ENCODE measurements around the gene WDR54. TPM values are rescaled to one million over a fixed set of nuclear protein-coding genes. Genes with fewer than 3 reads are reported as not detected.

WDR54 gene
- total RNA-seq, 1 experiment from 2014 or later, result 41.0 TPM

- Histone ChIP-seq H3K9me2 (replicated peaks; ENCODE audit: low read length) (no peaks in the 10 kb centered on the region), H3K4me1 (ENCODE audit: insufficient read depth, low read length) (peaks cover 6% of the 10 kb centered on the region; the same call in 1 of the 2 replicates), H3K4me3 (ENCODE audit: low read length) (no peak overlapping the region), H3K9ac (ENCODE audit: low read length) (no peak overlapping the region), H3K4me2 (ENCODE audit: low read length) (no peak overlapping the region), H3K9me3 (ENCODE audit: low read length) (no peaks in the 10 kb centered on the region), H2AFZ (ENCODE audit: low read length) (no peak overlapping the region), H3K79me2 (ENCODE audit: low read length) (no peaks in the 10 kb centered on the region), H3K27me3 (ENCODE audit: low read length) (no peaks in the 10 kb centered on the region), H4K20me1 (ENCODE audit: low read length) (no peaks in the 10 kb centered on the region), H3K27ac (ENCODE audit: low read length) (no peak overlapping the region), H3F3A (ENCODE audit: low read length, unreplicated experiment) (no peaks in the 10 kb centered on the region), H3K36me3 (ENCODE audit: low read depth, low read length) (no peaks in the 10 kb centered on the region)
- BruUV-seq (replicated peaks), result no TSS peak
- TF ChIP-seq EZH2 (IDR thresholded peaks at IDR 0.05; ENCODE audit: low read length, unreplicated experiment), result no peak
- TF ChIP-seq, protein P1, sequence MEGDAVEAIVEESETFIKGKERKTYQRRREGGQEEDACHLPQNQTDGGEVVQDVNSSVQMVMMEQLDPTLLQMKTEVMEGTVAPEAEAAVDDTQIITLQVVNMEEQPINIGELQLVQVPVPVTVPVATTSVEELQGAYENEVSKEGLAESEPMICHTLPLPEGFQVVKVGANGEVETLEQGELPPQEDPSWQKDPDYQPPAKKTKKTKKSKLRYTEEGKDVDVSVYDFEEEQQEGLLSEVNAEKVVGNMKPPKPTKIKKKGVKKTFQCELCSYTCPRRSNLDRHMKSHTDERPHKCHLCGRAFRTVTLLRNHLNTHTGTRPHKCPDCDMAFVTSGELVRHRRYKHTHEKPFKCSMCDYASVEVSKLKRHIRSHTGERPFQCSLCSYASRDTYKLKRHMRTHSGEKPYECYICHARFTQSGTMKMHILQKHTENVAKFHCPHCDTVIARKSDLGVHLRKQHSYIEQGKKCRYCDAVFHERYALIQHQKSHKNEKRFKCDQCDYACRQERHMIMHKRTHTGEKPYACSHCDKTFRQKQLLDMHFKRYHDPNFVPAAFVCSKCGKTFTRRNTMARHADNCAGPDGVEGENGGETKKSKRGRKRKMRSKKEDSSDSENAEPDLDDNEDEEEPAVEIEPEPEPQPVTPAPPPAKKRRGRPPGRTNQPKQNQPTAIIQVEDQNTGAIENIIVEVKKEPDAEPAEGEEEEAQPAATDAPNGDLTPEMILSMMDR (conservative IDR thresholded peaks at IDR 0.05; ENCODE audit: low read depth, low read length), result no peak
- no peak for TF ChIP-seq EZH2phosphoT487 (IDR thresholded peaks at IDR 0.05; ENCODE audit: borderline replicate concordance, low read length)
- intact Hi-C loops (cut with micrococcal nuclease), result no loop called here
- ChIA-PET POLR2A (ENCODE audit: unreplicated experiment) (no interaction called here), CTCF (no interaction called here)
- DNase-seq (no peak), ATAC-seq (no peak)
Observed at GRCh38 chr2:74417197-74417596, 4.3 kb upstream of the WDR54 start.

GRCh38 chr2:74417763-74418162 is 3.8 kb upstream of the WDR54 start:
- Histone ChIP-seq H4K20me1 (ENCODE audit: low read length) (no peaks in the 10 kb centered on the region), H3K4me3 (ENCODE audit: low read length) (no peak overlapping the region), H3K4me2 (ENCODE audit: low read length) (no peak overlapping the region), H3K9me3 (ENCODE audit: low read length) (no peaks in the 10 kb centered on the region), H3K36me3 (ENCODE audit: low read depth, low read length) (no peaks in the 10 kb centered on the region), H2AFZ (ENCODE audit: low read length) (no peak overlapping the region), H3K9ac (ENCODE audit: low read length) (no peak overlapping the region), H3K9me2 (replicated peaks; ENCODE audit: low read length) (no peaks in the 10 kb centered on the region), H3K27me3 (ENCODE audit: low read length) (no peaks in the 10 kb centered on the region), H3F3A (ENCODE audit: low read length, unreplicated experiment) (no peaks in the 10 kb centered on the region), H3K27ac (ENCODE audit: low read length) (no peak overlapping the region), H3K4me1 (ENCODE audit: insufficient read depth, low read length) (peaks cover 6% of the 10 kb centered on the region; the same call in 1 of the 2 replicates), H3K79me2 (ENCODE audit: low read length) (no peaks in the 10 kb centered on the region)
- no TSS peak for BruUV-seq (replicated peaks)
- ChIA-PET POLR2A (ENCODE audit: unreplicated experiment) (no interaction called here), CTCF (no interaction called here)
- intact Hi-C loops (cut with micrococcal nuclease), result no loop called here
- TF ChIP-seq EZH2 (IDR thresholded peaks at IDR 0.05; ENCODE audit: low read length, unreplicated experiment) (no peak), EZH2phosphoT487 (IDR thresholded peaks at IDR 0.05; ENCODE audit: borderline replicate concordance, low read length) (no peak)
- TF ChIP-seq, protein P1 (conservative IDR thresholded peaks at IDR 0.05; ENCODE audit: low read depth, low read length), result no peak
- ATAC-seq, result no peak
- DNase-seq, result no peak

DNA sequence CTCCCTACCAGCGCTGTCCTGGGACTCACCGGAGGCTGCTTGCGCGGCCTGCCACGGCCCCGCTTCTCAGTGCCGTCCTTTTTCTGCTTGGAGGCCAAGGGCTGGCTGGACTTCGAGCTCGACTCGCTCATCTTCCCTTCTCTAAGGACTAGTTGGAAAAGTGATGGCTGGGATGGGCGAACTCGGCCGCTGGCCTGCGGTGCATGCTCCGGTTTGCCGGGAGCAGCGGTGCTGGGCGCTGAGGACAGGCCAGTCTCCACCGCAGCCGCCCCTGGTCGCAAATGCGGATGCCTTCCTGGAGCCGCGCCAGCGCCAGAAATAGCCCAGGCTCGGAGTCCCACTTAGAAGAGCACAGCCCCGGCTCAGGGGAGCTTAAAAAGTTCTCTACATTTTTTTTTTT is 3.2 kb upstream of the WDR54 start:
- Histone ChIP-seq H3K4me2 (ENCODE audit: low read length) (no peak overlapping the region), H3K9me2 (replicated peaks; ENCODE audit: low read length) (no peaks in the 10 kb centered on the region), H3F3A (ENCODE audit: low read length, unreplicated experiment) (no peaks in the 10 kb centered on the region), H3K4me3 (ENCODE audit: low read length) (no peak overlapping the region), H4K20me1 (ENCODE audit: low read length) (no peaks in the 10 kb centered on the region), H3K79me2 (ENCODE audit: low read length) (no peaks in the 10 kb centered on the region), H3K27me3 (ENCODE audit: low read length) (no peaks in the 10 kb centered on the region), H3K4me1 (ENCODE audit: insufficient read depth, low read length) (peaks cover 6% of the 10 kb centered on the region; the same call in 1 of the 2 replicates), H3K9ac (ENCODE audit: low read length) (no peak overlapping the region), H3K9me3 (ENCODE audit: low read length) (no peaks in the 10 kb centered on the region), H3K27ac (ENCODE audit: low read length) (no peak overlapping the region), H2AFZ (ENCODE audit: low read length) (no peak overlapping the region), H3K36me3 (ENCODE audit: low read depth, low read length) (no peaks in the 10 kb centered on the region)
- TF ChIP-seq, protein P1 (conservative IDR thresholded peaks at IDR 0.05; ENCODE audit: low read depth, low read length), result no peak
- TF ChIP-seq EZH2phosphoT487 (IDR thresholded peaks at IDR 0.05; ENCODE audit: borderline replicate concordance, low read length) (no peak), EZH2 (IDR thresholded peaks at IDR 0.05; ENCODE audit: low read length, unreplicated experiment) (no peak)
- intact Hi-C loops (cut with micrococcal nuclease), result no loop called here
- no TSS peak for BruUV-seq (replicated peaks)
- ATAC-seq (no peak), DNase-seq (no peak)
- ChIA-PET POLR2A (ENCODE audit: unreplicated experiment) (no interaction called here), CTCF (no interaction called here)
